ENCODE results near the gene AGXT.

AGXT gene

DNA sequence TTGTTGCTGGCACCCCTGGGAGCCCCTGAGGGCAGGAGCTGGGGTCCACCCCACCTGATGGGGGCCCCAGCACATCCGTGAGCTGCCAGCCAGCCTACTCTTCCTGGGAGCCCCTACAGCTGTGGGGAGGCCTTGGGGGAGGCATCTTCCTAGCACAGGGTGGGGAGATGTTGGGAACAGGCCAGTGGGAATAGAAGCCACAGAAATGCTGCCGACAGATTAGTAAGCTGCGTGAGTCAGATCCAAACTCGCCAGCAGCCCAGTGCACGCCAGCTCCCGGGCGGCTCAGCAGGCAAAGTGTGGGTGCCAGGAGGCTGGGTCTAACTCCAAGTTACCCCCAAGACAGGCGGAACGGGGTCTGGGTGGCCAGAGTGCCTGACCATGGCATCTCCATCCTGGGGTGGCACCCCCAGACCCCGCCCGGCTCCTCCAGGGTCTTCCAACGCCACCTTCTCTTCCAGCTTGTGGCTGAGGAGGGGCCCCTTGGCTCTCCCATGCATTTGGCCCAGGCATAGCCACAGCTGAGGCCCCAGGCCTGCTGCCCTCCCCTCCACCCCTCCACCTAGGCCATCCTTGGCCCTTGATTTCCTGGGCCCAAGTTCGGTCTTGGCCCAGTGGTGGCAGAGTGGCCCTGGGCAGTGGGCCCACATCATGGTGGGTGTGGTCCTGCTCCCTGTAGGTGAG lies 52.8 kb downstream of the AGXT start:
- Mint-ChIP-seq H3K4me3 (no peak overlapping the region), H3K4me1 (no peaks in the 10 kb centered on the region), H3K27me3 (ENCODE audit: low read depth) (peaks cover 15% of the 10 kb centered on the region), H3K27ac (no peak overlapping the region), H3K36me3 (ENCODE audit: low read depth) (no peaks in the 10 kb centered on the region), H3K9me3 (no peaks in the 10 kb centered on the region)
- TF ChIP-seq, protein P1, sequence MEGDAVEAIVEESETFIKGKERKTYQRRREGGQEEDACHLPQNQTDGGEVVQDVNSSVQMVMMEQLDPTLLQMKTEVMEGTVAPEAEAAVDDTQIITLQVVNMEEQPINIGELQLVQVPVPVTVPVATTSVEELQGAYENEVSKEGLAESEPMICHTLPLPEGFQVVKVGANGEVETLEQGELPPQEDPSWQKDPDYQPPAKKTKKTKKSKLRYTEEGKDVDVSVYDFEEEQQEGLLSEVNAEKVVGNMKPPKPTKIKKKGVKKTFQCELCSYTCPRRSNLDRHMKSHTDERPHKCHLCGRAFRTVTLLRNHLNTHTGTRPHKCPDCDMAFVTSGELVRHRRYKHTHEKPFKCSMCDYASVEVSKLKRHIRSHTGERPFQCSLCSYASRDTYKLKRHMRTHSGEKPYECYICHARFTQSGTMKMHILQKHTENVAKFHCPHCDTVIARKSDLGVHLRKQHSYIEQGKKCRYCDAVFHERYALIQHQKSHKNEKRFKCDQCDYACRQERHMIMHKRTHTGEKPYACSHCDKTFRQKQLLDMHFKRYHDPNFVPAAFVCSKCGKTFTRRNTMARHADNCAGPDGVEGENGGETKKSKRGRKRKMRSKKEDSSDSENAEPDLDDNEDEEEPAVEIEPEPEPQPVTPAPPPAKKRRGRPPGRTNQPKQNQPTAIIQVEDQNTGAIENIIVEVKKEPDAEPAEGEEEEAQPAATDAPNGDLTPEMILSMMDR (IDR thresholded peaks at IDR 0.05; ENCODE audit: unreplicated experiment in 3 of 3) = no peak

DNA sequence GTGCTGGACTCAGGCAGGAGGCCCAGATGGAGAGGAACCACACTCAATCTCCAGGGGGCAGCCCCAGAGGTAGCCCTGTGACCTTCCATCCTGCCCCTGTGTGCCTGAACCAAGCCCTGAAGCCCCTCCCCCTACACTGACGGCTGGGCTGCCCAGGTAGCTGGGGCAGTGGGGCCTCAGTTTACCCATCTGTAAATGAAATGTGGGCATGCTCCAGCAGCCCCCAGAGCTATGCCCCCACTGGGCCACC lies 53.3 kb downstream of the AGXT start:
- H3K27me3 Mint-ChIP-seq (ENCODE audit: low read depth) = peaks cover 10% of the 10 kb centered on the region
- H3K36me3 Mint-ChIP-seq (ENCODE audit: low read depth) = no peaks in the 10 kb centered on the region
- H3K27ac Mint-ChIP-seq = no peak overlapping the region
- TF ChIP-seq, protein P1 (IDR thresholded peaks at IDR 0.05; ENCODE audit: unreplicated experiment in 3 of 3) = no peak
- peaks cover 2% of the 10 kb centered on the region for H3K4me1 Mint-ChIP-seq
- no peaks in the 10 kb centered on the region for H3K9me3 Mint-ChIP-seq
- no peak overlapping the region for H3K4me3 Mint-ChIP-seq

GRCh38 chr2:240922245-240922981 lies 53.8 kb downstream of the AGXT start:
- Mint-ChIP-seq H3K27me3 (ENCODE audit: low read depth) (peaks cover 10% of the 10 kb centered on the region), H3K27ac (no peak overlapping the region), H3K36me3 (ENCODE audit: low read depth) (no peaks in the 10 kb centered on the region), H3K9me3 (no peaks in the 10 kb centered on the region), H3K4me3 (no peak overlapping the region), H3K4me1 (peaks cover 5% of the 10 kb centered on the region)
- TF ChIP-seq, protein P1 (IDR thresholded peaks at IDR 0.05; ENCODE audit: unreplicated experiment in 3 of 3) = no peak

DNA sequence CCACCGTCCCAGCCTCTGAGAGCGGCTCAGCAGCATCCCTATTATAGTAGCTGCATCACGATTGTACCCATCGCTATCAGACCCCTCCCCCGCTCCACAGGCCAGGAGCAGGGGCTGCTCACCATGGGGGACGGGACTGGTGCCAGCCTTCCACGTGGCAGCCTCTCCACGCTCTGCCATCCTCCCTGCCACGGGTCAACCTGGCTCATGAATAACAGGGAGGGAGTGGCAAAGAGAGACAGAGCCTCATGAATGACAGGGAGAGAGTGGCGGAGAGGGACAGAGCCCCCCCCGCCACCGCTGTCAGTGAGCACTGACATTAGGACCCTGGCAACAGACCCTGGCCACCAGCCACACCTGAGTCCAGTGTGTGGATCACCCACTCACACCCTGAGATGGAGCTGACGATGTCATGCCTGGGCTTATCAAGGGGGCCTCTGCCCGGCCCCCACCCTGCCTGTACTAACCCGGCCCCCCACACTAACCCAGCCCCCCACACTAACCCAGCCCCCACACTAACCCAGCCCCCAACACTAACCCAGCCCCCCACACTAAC lies 54.4 kb downstream of the AGXT start:
- Mint-ChIP-seq H3K27ac (no peak overlapping the region), H3K4me3 (no peak overlapping the region), H3K9me3 (peaks cover 2% of the 10 kb centered on the region), H3K27me3 (ENCODE audit: low read depth) (peaks cover 13% of the 10 kb centered on the region), H3K4me1 (peaks cover 5% of the 10 kb centered on the region), H3K36me3 (ENCODE audit: low read depth) (no peaks in the 10 kb centered on the region)
- TF ChIP-seq, protein P1 (IDR thresholded peaks at IDR 0.05; ENCODE audit: unreplicated experiment in 3 of 3) = no peak

GRCh38 chr2:240925191-240925567 lies 56.6 kb downstream of the AGXT start:
- TF ChIP-seq, protein P1 (IDR thresholded peaks at IDR 0.05; ENCODE audit: unreplicated experiment in 3 of 3) = no peak

More at GRCh38 chr2:240925191-240925567, 56.6 kb downstream of the AGXT start:
- Mint-ChIP-seq H3K9me3 (peaks cover 9% of the 10 kb centered on the region), H3K36me3 (ENCODE audit: low read depth) (no peaks in the 10 kb centered on the region), H3K27me3 (ENCODE audit: low read depth) (peaks cover 11% of the 10 kb centered on the region), H3K4me1 (peaks cover 5% of the 10 kb centered on the region), H3K4me3 (no peak overlapping the region), H3K27ac (no peak overlapping the region)
